ENCODE measurements around the gene IGFBP7.

Gene IGFBP7, protein sequence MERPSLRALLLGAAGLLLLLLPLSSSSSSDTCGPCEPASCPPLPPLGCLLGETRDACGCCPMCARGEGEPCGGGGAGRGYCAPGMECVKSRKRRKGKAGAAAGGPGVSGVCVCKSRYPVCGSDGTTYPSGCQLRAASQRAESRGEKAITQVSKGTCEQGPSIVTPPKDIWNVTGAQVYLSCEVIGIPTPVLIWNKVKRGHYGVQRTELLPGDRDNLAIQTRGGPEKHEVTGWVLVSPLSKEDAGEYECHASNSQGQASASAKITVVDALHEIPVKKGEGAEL

DNA sequence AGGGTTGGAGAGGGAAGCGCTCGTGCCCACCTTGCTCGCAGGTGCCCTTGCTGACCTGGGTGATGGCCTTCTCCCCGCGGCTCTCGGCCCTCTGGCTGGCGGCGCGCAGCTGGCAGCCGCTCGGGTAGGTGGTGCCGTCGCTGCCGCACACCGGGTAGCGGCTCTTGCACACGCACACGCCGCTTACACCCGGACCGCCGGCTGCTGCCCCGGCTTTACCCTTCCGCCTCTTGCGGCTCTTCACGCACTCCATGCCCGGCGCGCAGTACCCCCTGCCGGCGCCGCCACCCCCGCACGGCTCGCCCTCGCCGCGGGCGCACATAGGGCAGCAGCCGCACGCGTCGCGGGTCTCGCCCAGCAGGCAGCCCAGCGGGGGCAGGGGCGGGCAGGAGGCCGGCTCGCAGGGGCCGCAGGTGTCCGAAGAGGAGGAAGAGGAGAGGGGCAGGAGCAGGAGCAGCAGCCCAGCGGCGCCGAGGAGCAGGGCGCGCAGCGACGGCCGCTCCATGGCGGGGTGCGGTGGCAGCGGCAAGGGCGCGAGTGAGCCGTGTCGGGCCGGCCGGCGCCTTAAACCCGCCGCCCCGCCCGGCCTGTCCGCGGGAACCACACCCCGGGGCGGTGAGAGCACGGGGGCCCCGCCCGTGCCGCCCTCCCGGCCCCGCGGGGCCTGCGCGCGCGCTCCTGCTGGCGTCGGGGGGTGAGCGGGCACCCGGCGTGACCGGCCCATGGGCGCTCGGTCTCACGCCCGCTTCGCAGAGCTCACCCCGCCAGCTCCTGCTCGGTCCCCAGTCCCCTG is at the start of gene IGFBP7:
TSS of gene IGFBP7 (minus strand) at position 539 of the 793 bp plus-strand sequence. CDS start at position 505, 34 bp downstream.
- DNase-seq (ENCODE audit: low read depth) = peak; percentile 75
- TF ChIP-seq, protein P1, sequence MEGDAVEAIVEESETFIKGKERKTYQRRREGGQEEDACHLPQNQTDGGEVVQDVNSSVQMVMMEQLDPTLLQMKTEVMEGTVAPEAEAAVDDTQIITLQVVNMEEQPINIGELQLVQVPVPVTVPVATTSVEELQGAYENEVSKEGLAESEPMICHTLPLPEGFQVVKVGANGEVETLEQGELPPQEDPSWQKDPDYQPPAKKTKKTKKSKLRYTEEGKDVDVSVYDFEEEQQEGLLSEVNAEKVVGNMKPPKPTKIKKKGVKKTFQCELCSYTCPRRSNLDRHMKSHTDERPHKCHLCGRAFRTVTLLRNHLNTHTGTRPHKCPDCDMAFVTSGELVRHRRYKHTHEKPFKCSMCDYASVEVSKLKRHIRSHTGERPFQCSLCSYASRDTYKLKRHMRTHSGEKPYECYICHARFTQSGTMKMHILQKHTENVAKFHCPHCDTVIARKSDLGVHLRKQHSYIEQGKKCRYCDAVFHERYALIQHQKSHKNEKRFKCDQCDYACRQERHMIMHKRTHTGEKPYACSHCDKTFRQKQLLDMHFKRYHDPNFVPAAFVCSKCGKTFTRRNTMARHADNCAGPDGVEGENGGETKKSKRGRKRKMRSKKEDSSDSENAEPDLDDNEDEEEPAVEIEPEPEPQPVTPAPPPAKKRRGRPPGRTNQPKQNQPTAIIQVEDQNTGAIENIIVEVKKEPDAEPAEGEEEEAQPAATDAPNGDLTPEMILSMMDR (IDR thresholded peaks at IDR 0.05; ENCODE audit: low read depth, low read length) = no peak
- TF ChIP-seq POLR2A (IDR thresholded peaks at IDR 0.05; ENCODE audit: extremely low read depth, insufficient read length) = peak; percentile 6

DNA sequence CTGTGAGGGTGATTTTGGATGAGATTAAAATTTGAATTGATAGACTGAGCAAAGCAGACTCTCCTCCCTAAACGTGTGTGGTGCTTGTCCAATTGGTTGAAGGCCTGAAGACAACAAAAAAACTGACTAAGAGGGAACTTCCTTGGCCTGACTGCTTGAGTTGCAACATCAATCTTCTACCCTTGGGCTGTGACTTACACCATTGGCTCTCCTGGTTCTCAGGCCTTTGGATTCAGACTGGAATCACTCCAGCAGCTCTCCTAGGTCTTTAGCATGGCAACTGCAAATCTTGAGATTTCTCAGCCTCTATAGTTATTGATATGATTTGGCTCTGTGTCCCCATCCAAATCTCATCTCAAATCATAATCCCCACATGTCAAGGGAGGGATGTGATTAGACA is 49.7 kb upstream of the IGFBP7 start:
- TF ChIP-seq, protein P2, sequence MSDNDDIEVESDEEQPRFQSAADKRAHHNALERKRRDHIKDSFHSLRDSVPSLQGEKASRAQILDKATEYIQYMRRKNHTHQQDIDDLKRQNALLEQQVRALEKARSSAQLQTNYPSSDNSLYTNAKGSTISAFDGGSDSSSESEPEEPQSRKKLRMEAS (IDR thresholded peaks at IDR 0.05; ENCODE audit: low read depth, low read length) = no peak
- TF ChIP-seq MYC (IDR thresholded peaks at IDR 0.05; ENCODE audit: low read depth, low read length) (no peak), POLR2A (IDR thresholded peaks at IDR 0.05; ENCODE audit: extremely low read depth, insufficient read length) (no peak)
- TF ChIP-seq, protein P1 (IDR thresholded peaks at IDR 0.05; ENCODE audit: low read depth, low read length) = no peak
- no peak for DNase-seq (ENCODE audit: low read depth)
- no peak overlapping the region for H3K4me3 ChIP-seq (ENCODE audit: low read depth, low read length)

More for the DNA sequence above, at the start of gene IGFBP7:
- H3K4me3 ChIP-seq (ENCODE audit: low read depth, low read length) = peak within 1 kb of the TSS; percentile 70

DNA sequence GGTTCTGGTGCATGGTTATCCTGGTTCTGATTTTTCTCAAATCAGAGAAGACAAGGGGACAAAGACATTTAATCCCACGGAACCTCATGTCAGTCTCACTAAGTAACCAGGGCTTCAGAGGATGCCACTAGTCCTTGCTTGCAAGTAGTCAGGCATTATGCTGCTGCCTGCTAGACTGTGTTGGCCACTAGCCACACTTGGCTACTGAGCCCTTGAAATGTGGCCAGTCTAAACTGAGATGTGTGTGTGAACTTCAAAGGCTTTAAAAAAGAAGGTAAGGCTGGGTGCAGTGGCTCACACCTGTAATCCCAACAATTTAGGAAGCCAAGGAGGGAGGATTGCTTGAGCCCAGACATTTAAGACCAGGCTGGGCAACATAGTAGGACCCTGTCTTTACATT is 48.6 kb upstream of the IGFBP7 start:
- TF ChIP-seq POLR2A (IDR thresholded peaks at IDR 0.05; ENCODE audit: extremely low read depth, insufficient read length) = no peak
- TF ChIP-seq, protein P1 (IDR thresholded peaks at IDR 0.05; ENCODE audit: low read depth, low read length) = no peak
- DNase-seq (ENCODE audit: low read depth) = no peak

DNA sequence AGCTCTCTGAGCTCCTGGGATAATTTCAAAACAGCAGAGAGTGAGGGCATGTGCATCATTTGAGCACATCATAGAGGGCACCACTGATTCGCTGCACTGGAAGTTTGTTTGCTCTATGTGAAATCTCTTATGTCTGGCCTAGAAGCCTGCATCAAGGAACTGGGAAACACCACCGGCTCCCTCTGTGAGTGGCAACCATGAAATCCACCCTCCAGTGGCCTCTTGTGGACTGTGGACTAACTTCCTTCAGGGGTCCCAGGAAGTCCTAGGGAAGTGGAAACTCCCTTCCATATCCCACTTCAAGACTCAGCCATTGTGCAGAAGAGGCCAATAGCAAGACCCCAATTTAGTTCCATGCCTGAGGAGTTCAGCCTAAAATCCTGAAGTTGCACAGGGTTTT is 48.0 kb upstream of the IGFBP7 start:
- DNase-seq (ENCODE audit: low read depth) = no peak
- TF ChIP-seq, protein P1 (IDR thresholded peaks at IDR 0.05; ENCODE audit: low read depth, low read length) = no peak
- TF ChIP-seq, protein P2 (IDR thresholded peaks at IDR 0.05; ENCODE audit: low read depth, low read length) = no peak
- TF ChIP-seq MYC (IDR thresholded peaks at IDR 0.05; ENCODE audit: low read depth, low read length) = no peak
- TF ChIP-seq POLR2A (IDR thresholded peaks at IDR 0.05; ENCODE audit: extremely low read depth, insufficient read length) = no peak
- no peak overlapping the region for H3K4me3 ChIP-seq (ENCODE audit: low read depth, low read length)

More for the DNA sequence above, 48.6 kb upstream of the IGFBP7 start:
- no peak overlapping the region for H3K4me3 ChIP-seq (ENCODE audit: low read depth, low read length)

DNA sequence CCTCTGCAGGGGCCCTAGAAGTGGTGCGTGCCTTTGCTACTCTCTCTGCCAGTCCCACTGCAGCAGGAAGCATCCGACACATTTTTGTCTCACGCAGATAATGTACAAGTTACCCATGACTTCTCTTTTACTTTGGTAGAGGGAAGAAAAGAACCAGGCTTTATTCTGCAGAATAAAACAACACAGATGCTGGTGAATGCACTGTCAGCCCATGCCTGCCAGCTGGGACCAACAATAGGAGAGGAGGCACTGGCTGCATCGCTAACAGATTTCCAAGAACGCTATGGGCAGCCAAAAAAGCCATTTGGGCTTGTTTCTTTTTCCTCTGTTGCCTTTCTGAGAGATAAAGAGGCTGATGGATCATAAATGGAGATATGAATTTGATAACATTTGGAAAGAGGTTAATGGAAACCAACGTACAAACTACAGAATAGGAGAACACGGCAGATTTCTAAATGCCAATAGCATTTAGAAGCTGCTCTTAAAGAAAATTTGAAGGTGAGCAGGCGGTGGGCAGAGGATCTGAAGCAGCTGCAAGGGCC is 47.5 kb upstream of the IGFBP7 start:
- H3K4me3 ChIP-seq (ENCODE audit: low read depth, low read length) = no peak overlapping the region
- DNase-seq (ENCODE audit: low read depth) = no peak
- TF ChIP-seq, protein P1 (IDR thresholded peaks at IDR 0.05; ENCODE audit: low read depth, low read length) = no peak
- TF ChIP-seq, protein P2 (IDR thresholded peaks at IDR 0.05; ENCODE audit: low read depth, low read length) = no peak
- TF ChIP-seq MYC (IDR thresholded peaks at IDR 0.05; ENCODE audit: low read depth, low read length) (no peak), POLR2A (IDR thresholded peaks at IDR 0.05; ENCODE audit: extremely low read depth, insufficient read length) (no peak)
